Right atrium auricular region (tissue), 2 donors: ENCODE measurements around the gene SORBS2. TPM values are rescaled to one million over a fixed set of nuclear protein-coding genes. Genes with fewer than 3 reads are reported as not detected.

Source experiments
- DNase-seq: peaks from one replicate; pipeline ENCODE4 v3.0.0-alpha.2; 2019; ENCODE audit warnings: low spot score
- H3K27ac ChIP-seq, 2 donors: fragments of 200-600 bp; sonication (generic); 1 replicate in 1 of 2; 2 replicates in 1 of 2; pipeline ENCODE4 v1.5.1; 2016 to 2019
- H3K27me3 ChIP-seq, 2 donors: fragments of 200-600 bp; sonication (generic); one replicate each; pipeline versions ENCODE4 v1.5.1 to v1.6.0; 2017 to 2019
- H3K36me3 ChIP-seq: fragments of 200-600 bp; sonication (generic); one replicate; pipeline ENCODE4 v1.5.1; 2016
- H3K4me1 ChIP-seq, 2 donors: fragments of 200-600 bp; sonication (generic); one replicate each; pipeline versions ENCODE4 v1.5.1 to v1.6.0; 2017 to 2019
- H3K4me3 ChIP-seq, 2 donors: fragments of 200-600 bp; sonication (generic); 1 replicate in 1 of 2; 2 replicates in 1 of 2; pipeline ENCODE4 v1.5.1; 2017 to 2019; ENCODE audit warnings: mild to moderate bottlenecking in 1 of 2, moderate library complexity in 1 of 2
- H3K9me3 ChIP-seq, 2 donors: fragments of 200-600 bp; sonication (generic); one replicate each; pipeline ENCODE4 v1.5.1; 2019
- CTCF ChIP-seq, 2 donors: fragments of 200-600 bp; sonication (generic); IDR thresholded peaks; one replicate each; pipeline ENCODE4 v1.5.1; 2019; ENCODE audit warnings: antibody characterized with exemption in 2 of 2
- total RNA-seq, 2 donors: library from RNA; depleted of rRNA; stranded (reverse); fragments of >200 nt; gene quantifications; one replicate each; pipeline ENCODE4 v1.1.0, GENCODE V29; 2016

SORBS2 gene
- total RNA-seq, 2 donors from 2014 or later = 530 to 741 TPM

- Histone ChIP-seq H3K4me3 (no peak overlapping the region), H3K4me1 (peaks cover 0 to 52% of the 10 kb centered on the region in 2 donors), H3K27ac (peak overlapping the region; percentile 41 to 62)
Measured at GRCh38 chr4:185721190-185722028, 90.6 kb downstream of the SORBS2 start.

GRCh38 chr4:185719500-185719858 is 92.5 kb downstream of the SORBS2 start:
- H3K9me3 ChIP-seq = no peaks in the 10 kb centered on the region
- no peaks in the 10 kb centered on the region for H3K27me3 ChIP-seq
- peak overlapping the region; percentile 39 to 59 for H3K27ac ChIP-seq
- DNase-seq = no peak
- H3K4me3 ChIP-seq = no peak overlapping the region
- peaks cover 0 to 65% of the 10 kb centered on the region in 2 donors for H3K4me1 ChIP-seq
- TF ChIP-seq CTCF (IDR thresholded peaks at IDR 0.05) = no peak
- no peaks in the 10 kb centered on the region for H3K36me3 ChIP-seq

More at GRCh38 chr4:185721190-185722028, 90.6 kb downstream of the SORBS2 start:
- Histone ChIP-seq H3K9me3 (no peaks in the 10 kb centered on the region), H3K36me3 (no peaks in the 10 kb centered on the region), H3K27me3 (no peaks in the 10 kb centered on the region)
- no peak for TF ChIP-seq CTCF (IDR thresholded peaks at IDR 0.05)
- DNase-seq = no peak

GRCh38 chr4:185718578-185719499 is 93.2 kb downstream of the SORBS2 start:
- no peaks in the 10 kb centered on the region for H3K36me3 ChIP-seq
- no peak overlapping the region for H3K4me3 ChIP-seq
- peaks cover 0 to 61% of the 10 kb centered on the region in 2 donors for H3K4me1 ChIP-seq
- H3K27ac ChIP-seq = peak overlapping the region in 1 of 2 donors; percentile 67
- DNase-seq = no peak
- H3K27me3 ChIP-seq = no peaks in the 10 kb centered on the region
- no peaks in the 10 kb centered on the region for H3K9me3 ChIP-seq
- no peak for TF ChIP-seq CTCF (IDR thresholded peaks at IDR 0.05)

GRCh38 chr4:185717377-185717741 is 94.6 kb downstream of the SORBS2 start:
- H3K36me3 ChIP-seq = no peaks in the 10 kb centered on the region
- no peak overlapping the region for H3K4me3 ChIP-seq
- DNase-seq = no peak
- peak overlapping the region; percentile 57 to 67 for H3K27ac ChIP-seq
- no peaks in the 10 kb centered on the region for H3K9me3 ChIP-seq
- peaks cover 0 to 62% of the 10 kb centered on the region in 2 donors for H3K4me1 ChIP-seq
- no peak for TF ChIP-seq CTCF (IDR thresholded peaks at IDR 0.05)
- H3K27me3 ChIP-seq = no peaks in the 10 kb centered on the region

- Histone ChIP-seq H3K27ac (peak overlapping the region; percentile 57 to 67), H3K9me3 (no peaks in the 10 kb centered on the region), H3K4me1 (peaks cover 0 to 62% of the 10 kb centered on the region in 2 donors), H3K27me3 (no peaks in the 10 kb centered on the region), H3K4me3 (peak overlapping the region in 1 of 2 donors; percentile 13), H3K36me3 (no peaks in the 10 kb centered on the region)
- no peak for DNase-seq
- TF ChIP-seq CTCF (IDR thresholded peaks at IDR 0.05) = no peak
Measured at GRCh38 chr4:185716577-185717376, 95.2 kb downstream of the SORBS2 start.
